ENCODE measurements around the gene PITRM1. TPM values are rescaled to one million over a fixed set of nuclear protein-coding genes. Genes with fewer than 3 reads are reported as not detected.
A peak's percentile ranks its signal among the peaks of the same experiment; 100 is the strongest.

PITRM1 gene
- total RNA-seq, 1 donor from 2014 or later: 46.6 TPM

- Mint-ChIP-seq H3K4me1 (no peaks in the 10 kb centered on the region), H3K9me3 (no peaks in the 10 kb centered on the region), H3K27ac (ENCODE audit: unreplicated experiment) (no peak overlapping the region), H3K4me3 (no peak overlapping the region), H3K36me3 (ENCODE audit: low read depth) (peaks cover 24% of the 10 kb centered on the region), H3K27me3 (ENCODE audit: low read depth) (no peaks in the 10 kb centered on the region)
- TF ChIP-seq, protein P1, sequence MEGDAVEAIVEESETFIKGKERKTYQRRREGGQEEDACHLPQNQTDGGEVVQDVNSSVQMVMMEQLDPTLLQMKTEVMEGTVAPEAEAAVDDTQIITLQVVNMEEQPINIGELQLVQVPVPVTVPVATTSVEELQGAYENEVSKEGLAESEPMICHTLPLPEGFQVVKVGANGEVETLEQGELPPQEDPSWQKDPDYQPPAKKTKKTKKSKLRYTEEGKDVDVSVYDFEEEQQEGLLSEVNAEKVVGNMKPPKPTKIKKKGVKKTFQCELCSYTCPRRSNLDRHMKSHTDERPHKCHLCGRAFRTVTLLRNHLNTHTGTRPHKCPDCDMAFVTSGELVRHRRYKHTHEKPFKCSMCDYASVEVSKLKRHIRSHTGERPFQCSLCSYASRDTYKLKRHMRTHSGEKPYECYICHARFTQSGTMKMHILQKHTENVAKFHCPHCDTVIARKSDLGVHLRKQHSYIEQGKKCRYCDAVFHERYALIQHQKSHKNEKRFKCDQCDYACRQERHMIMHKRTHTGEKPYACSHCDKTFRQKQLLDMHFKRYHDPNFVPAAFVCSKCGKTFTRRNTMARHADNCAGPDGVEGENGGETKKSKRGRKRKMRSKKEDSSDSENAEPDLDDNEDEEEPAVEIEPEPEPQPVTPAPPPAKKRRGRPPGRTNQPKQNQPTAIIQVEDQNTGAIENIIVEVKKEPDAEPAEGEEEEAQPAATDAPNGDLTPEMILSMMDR (conservative IDR thresholded peaks at IDR 0.05): peak; percentile 24
- DNase-seq (ENCODE audit: low read depth, low spot score): no peak
These were observed 10.0 kb downstream of the PITRM1 start for GRCh38 chr10:3162533-3162932.

GRCh38 chr10:3159152-3159551 is 13.4 kb downstream of the PITRM1 start:
- H3K27me3 Mint-ChIP-seq (ENCODE audit: low read depth): no peaks in the 10 kb centered on the region
- no peak for DNase-seq (ENCODE audit: low read depth, low spot score)
- H3K27ac Mint-ChIP-seq (ENCODE audit: unreplicated experiment): no peak overlapping the region
- no peak overlapping the region for H3K4me3 Mint-ChIP-seq
- H3K36me3 Mint-ChIP-seq (ENCODE audit: low read depth): peaks cover 26% of the 10 kb centered on the region
- H3K9me3 Mint-ChIP-seq: no peaks in the 10 kb centered on the region
- no peaks in the 10 kb centered on the region for H3K4me1 Mint-ChIP-seq
- TF ChIP-seq, protein P1 (conservative IDR thresholded peaks at IDR 0.05): no peak

DNA sequence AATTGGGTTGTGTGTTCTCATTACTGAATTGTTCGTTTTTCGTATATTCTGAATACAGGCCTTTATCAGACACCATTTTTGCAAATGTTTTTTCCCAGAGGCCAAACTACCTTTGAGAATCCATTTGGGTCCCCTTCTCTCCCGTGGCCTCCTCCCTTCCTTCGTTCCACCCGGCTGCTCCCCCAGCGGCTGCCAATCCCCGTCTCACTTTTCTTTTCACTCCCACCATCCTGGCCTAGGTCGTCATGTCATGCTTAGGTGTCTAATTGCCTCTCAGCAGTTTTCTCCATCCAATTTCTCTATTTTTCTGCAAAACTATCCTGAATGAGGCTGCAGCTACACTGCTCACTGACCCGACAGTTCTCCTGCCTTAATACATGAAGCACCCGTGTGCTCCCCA is 17.9 kb downstream of the PITRM1 start:
- TF ChIP-seq, protein P1 (conservative IDR thresholded peaks at IDR 0.05): no peak
- Mint-ChIP-seq H3K27me3 (ENCODE audit: low read depth) (no peaks in the 10 kb centered on the region), H3K4me1 (no peaks in the 10 kb centered on the region), H3K4me3 (no peak overlapping the region), H3K36me3 (ENCODE audit: low read depth) (peaks cover 13% of the 10 kb centered on the region), H3K9me3 (no peaks in the 10 kb centered on the region), H3K27ac (ENCODE audit: unreplicated experiment) (no peak overlapping the region)
- DNase-seq (ENCODE audit: low read depth, low spot score): no peak

DNA sequence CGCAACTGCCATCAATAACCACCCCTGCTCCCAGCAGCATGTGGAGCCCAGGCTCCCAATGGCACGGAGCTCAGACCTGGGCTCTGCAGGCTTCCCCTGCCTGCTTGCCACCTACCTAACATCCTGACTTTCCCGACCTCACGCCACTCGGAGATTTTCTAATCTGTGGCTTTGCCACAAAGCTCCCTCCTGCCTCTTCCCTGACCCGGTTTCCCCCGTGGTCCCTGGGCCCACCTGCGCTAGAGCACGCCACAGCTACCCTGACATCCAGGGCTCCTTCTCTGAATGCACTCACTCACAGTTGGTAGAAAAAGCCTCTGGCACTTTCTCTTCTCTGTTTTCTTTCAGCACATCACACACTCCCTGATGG is 20.0 kb downstream of the PITRM1 start:
- no peaks in the 10 kb centered on the region for H3K9me3 Mint-ChIP-seq
- peaks cover 11% of the 10 kb centered on the region for H3K36me3 Mint-ChIP-seq (ENCODE audit: low read depth)
- H3K4me1 Mint-ChIP-seq: no peaks in the 10 kb centered on the region
- H3K27me3 Mint-ChIP-seq (ENCODE audit: low read depth): no peaks in the 10 kb centered on the region
- no peak overlapping the region for H3K27ac Mint-ChIP-seq (ENCODE audit: unreplicated experiment)
- no peak for DNase-seq (ENCODE audit: low read depth, low spot score)
- TF ChIP-seq, protein P1 (conservative IDR thresholded peaks at IDR 0.05): no peak
- no peak overlapping the region for H3K4me3 Mint-ChIP-seq

GRCh38 chr10:3151889-3152565 is 20.6 kb downstream of the PITRM1 start:
- Mint-ChIP-seq H3K27me3 (ENCODE audit: low read depth) (no peaks in the 10 kb centered on the region), H3K4me3 (no peak overlapping the region), H3K4me1 (no peaks in the 10 kb centered on the region), H3K27ac (ENCODE audit: unreplicated experiment) (no peak overlapping the region), H3K9me3 (no peaks in the 10 kb centered on the region), H3K36me3 (ENCODE audit: low read depth) (peaks cover 10% of the 10 kb centered on the region)
- TF ChIP-seq, protein P1 (conservative IDR thresholded peaks at IDR 0.05): no peak
- DNase-seq (ENCODE audit: low read depth, low spot score): no peak
